Activated T-helper 2 cell treated with anti-CD3 and anti-CD28 coated beads, Interferon-gamma antibody, Interleukin-2, Interleukin-4, amounts not matched to agents 10 μg/mL and 5 μg/mL and 100 μg/mL, durations not matched to agents 14 hours and 24 hours and 36 hours (primary cell): ENCODE results near the gene PSG2. TPM values are rescaled to one million over a fixed set of nuclear protein-coding genes. Genes with fewer than 3 reads are reported as not detected.

ENCODE experiments used
- total RNA-seq: library from RNA; stranded (reverse); gene quantifications from 2 replicates; pipeline ENCODE4 v1.2.3, GENCODE V29; 2022

Gene PSG2
- total RNA-seq, 1 donor from 2014 or later = not detected

Other genes with a start within 250 kb of the PSG2 start
- gene PSG1, start 203.0 kb downstream of the PSG2 start, total RNA-seq = not detected in 2 replicates
- not detected in 2 replicates for gene PSG6, start 164.8 kb downstream of the PSG2 start, total RNA-seq
- not detected in 2 replicates for gene PSG7, start 145.5 kb downstream of the PSG2 start, total RNA-seq
- not detected in 2 replicates for gene PSG11, start 56.2 kb downstream of the PSG2 start, total RNA-seq
- gene PSG5, start 103.8 kb upstream of the PSG2 start, total RNA-seq = not detected in 2 replicates
- not detected in 2 replicates for gene PSG4, start 122.9 kb upstream of the PSG2 start, total RNA-seq
- not detected in 2 replicates for gene PSG9, start 186.8 kb upstream of the PSG2 start, total RNA-seq